HCT116 (cell line): ENCODE data around the gene PTCHD4. TPM values are rescaled to one million over a fixed set of nuclear protein-coding genes. Genes with fewer than 3 reads are reported as not detected.

Experiments
- ATAC-seq: fragments of 200-7000 bp; cut with Tn5 transposase; 2 replicates; pipeline ENCODE4 v1.9.1; 2020; ENCODE audit warnings: mild to moderate bottlenecking, moderate library complexity
- BruUV-seq: library from RNA; stranded (reverse); fragments of 400-500 nt; replicated peaks from 2 replicates; lab custom pipeline; 2021; lab: Mats Ljungman, UMichigan
- CTCF ChIA-PET: fragments of 300-600 bp; sonication (Branson Sonifier 250); formaldehyde crosslinking; loops from one replicate; lab custom pipeline; 2021; ENCODE audit warnings: antibody characterized with exemption; lab: Charles Lee
- POLR2A ChIA-PET: fragments of 300-600, 350-600 bp; sonication (Branson Sonifier 250); formaldehyde crosslinking; loops from one replicate; lab custom pipeline; 2021; ENCODE audit warnings: antibody characterized with exemption; lab: Charles Lee
- RAD21 ChIA-PET, 2 experiments: fragments of 300-600 bp; sonication (Branson Sonifier 250); formaldehyde crosslinking; loops; one replicate each; lab custom pipeline; 2023; ENCODE audit warnings: low total read pairs in 2 of 2; ENCODE audit not compliant: uncharacterized antibody in 2 of 2, unreplicated experiment in 2 of 2, low non-redundant PET in 1 of 2; lab: Charles Lee
- DNase-seq: peaks from one replicate; pipeline ENCODE4 v3.0.0-alpha.2; 2010; ENCODE audit warnings: low read depth, low spot score
- H2AFZ ChIP-seq: fragments of 200-600 bp; shearing (Covaris generic), sonication (generic); 2 replicates; pipeline ENCODE4 v1.6.1; 2017; ENCODE audit warnings: low read depth, mixed run types, mixed read lengths, antibody characterized with exemption, low read length; ENCODE audit not compliant: poor library complexity, severe bottlenecking
- H3K27ac ChIP-seq: 2 replicates; pipeline ENCODE4 v1.5.1; 2012; ENCODE audit warnings: low read depth, low read length
- H3K27me3 ChIP-seq: fragments of 200-600 bp; sonication (generic); 2 replicates; pipeline ENCODE4 v1.6.1; 2016; ENCODE audit warnings: mixed run types, low read length, mixed read lengths; ENCODE audit not compliant: insufficient read depth
- H3K36me3 ChIP-seq, 2 experiments: fragments of 200-500 bp in 1 of 2; fragments of 200-600 bp in 1 of 2; sonication (Bioruptor generic) in 1 of 2; sonication (generic) in 1 of 2; 2 replicates each; pipeline versions ENCODE4 v1.5.1 to v1.6.1; 2014 to 2016; ENCODE audit warnings: low read length in 2 of 2, inconsistent platforms in 1 of 2, mixed read lengths in 1 of 2, mixed run types in 1 of 2; ENCODE audit not compliant: insufficient read depth in 2 of 2, control insufficient read depth in 1 of 2
- H3K4me1 ChIP-seq, 2 experiments: fragments of 200-600 bp in 1 of 2; sonication (generic) in 1 of 2; 2 replicates each; pipeline versions ENCODE4 v1.5.1 to v1.6.1; 2012 to 2017; ENCODE audit warnings: low read length in 2 of 2, inconsistent platforms in 1 of 2, mild to moderate bottlenecking in 1 of 2, mixed read lengths in 1 of 2, mixed run types in 1 of 2, moderate library complexity in 1 of 2; ENCODE audit not compliant: insufficient read depth in 2 of 2, control insufficient read depth in 1 of 2
- H3K4me2 ChIP-seq: fragments of 200-600 bp; sonication (generic); 2 replicates; pipeline ENCODE4 v1.6.1; 2017; ENCODE audit warnings: mixed run types, low read length, mixed read lengths
- H3K4me3 ChIP-seq, 2 experiments: fragments of 200-600 bp in 1 of 2; sonication (generic) in 1 of 2; replicated peaks in 1 of 2; 2 replicates each; pipeline ENCODE4 v1.5.1; 2011 to 2016; ENCODE audit warnings: low read length in 2 of 2, control low read depth in 1 of 2, low read depth in 1 of 2, mild to moderate bottlenecking in 1 of 2, mixed read lengths in 1 of 2, mixed run types in 1 of 2
- H3K79me2 ChIP-seq: fragments of 200-600 bp; sonication (generic); 2 replicates; pipeline ENCODE4 v1.6.1; 2017; ENCODE audit warnings: mild to moderate bottlenecking, mixed run types, low read length, moderate library complexity, mixed read lengths; ENCODE audit not compliant: insufficient read depth
- H3K9ac ChIP-seq: fragments of 200-600 bp; sonication (generic); 2 replicates; pipeline ENCODE4 v1.6.1; 2016; ENCODE audit warnings: low read length, mixed read lengths
- H3K9me2 ChIP-seq: fragments of 200-600 bp; sonication (generic), shearing (Covaris generic); 2 replicates; pipeline ENCODE4 v1.6.1; 2017; ENCODE audit warnings: mixed run types, mild to moderate bottlenecking, moderate library complexity; ENCODE audit not compliant: insufficient read depth
- H3K9me3 ChIP-seq, 2 experiments: fragments of 200-500 bp in 1 of 2; fragments of 200-600 bp in 1 of 2; sonication (Bioruptor generic) in 1 of 2; sonication (generic) in 1 of 2; 2 replicates each; pipeline ENCODE4 v1.6.1; 2014 to 2017; ENCODE audit warnings: low read length in 2 of 2, mixed read lengths in 2 of 2, inconsistent platforms in 1 of 2, low read depth in 1 of 2, mild to moderate bottlenecking in 1 of 2, mixed run types in 1 of 2, moderate library complexity in 1 of 2; ENCODE audit not compliant: control insufficient read depth in 1 of 2, insufficient read depth in 1 of 2
- H4K20me1 ChIP-seq: fragments of 200-600 bp; sonication (generic), shearing (Covaris generic); 2 replicates; pipeline ENCODE4 v1.6.1; 2017; ENCODE audit warnings: mixed run types, mild to moderate bottlenecking, moderate library complexity; ENCODE audit not compliant: insufficient read depth
- CBX3 ChIP-seq: IDR thresholded peaks from 2 replicates; pipeline ENCODE4 v1.6.1; 2012; ENCODE audit warnings: low read depth
- CEBPB ChIP-seq: IDR thresholded peaks from 2 replicates; pipeline ENCODE4 v1.6.1; 2012; ENCODE audit warnings: low read depth
- EZH2 ChIP-seq: fragments of 200-600 bp; sonication (generic); IDR thresholded peaks from 2 replicates; pipeline ENCODE4 v1.6.1; 2017; ENCODE audit warnings: antibody characterized with exemption, mixed run types
- EZH2phosphoT487 ChIP-seq: fragments of 200-600 bp; IDR thresholded peaks from 2 replicates; pipeline ENCODE4 v1.6.1; 2018; ENCODE audit warnings: antibody characterized with exemption, borderline replicate concordance
- FOSL1 ChIP-seq: IDR thresholded peaks from 2 replicates; pipeline ENCODE4 v1.6.1; 2012; ENCODE audit warnings: low read depth
- POLR2A ChIP-seq: IDR thresholded peaks from 2 replicates; pipeline ENCODE4 v1.7.0; 2011; ENCODE audit warnings: borderline replicate concordance; ENCODE audit not compliant: insufficient read depth, insufficient read length; ENCODE audit errors: extremely low read depth
- RAD21 ChIP-seq: IDR thresholded peaks from 2 replicates; pipeline ENCODE4 v1.6.1; 2012; ENCODE audit warnings: low read depth, mild to moderate bottlenecking
- SP1 ChIP-seq: IDR thresholded peaks from 2 replicates; pipeline ENCODE4 v1.6.1; 2012; ENCODE audit warnings: low read depth
- SRF ChIP-seq: IDR thresholded peaks from 2 replicates; pipeline ENCODE4 v1.6.1; 2012; ENCODE audit warnings: low read depth
- YY1 ChIP-seq: IDR thresholded peaks from 2 replicates; pipeline ENCODE4 v1.6.1; 2011; ENCODE audit warnings: low read length, low read depth, moderate library complexity, mild to moderate bottlenecking; ENCODE audit not compliant: insufficient replicate concordance; ENCODE audit errors: extremely low read depth
- ZFX ChIP-seq: fragments of 450-650 bp; IDR thresholded peaks from 2 replicates; pipeline ENCODE4 v1.6.1; 2017
- ZNF274 ChIP-seq: fragments of 200-500 bp; sonication (Bioruptor generic); IDR thresholded peaks from 2 replicates; pipeline ENCODE4 v1.6.1; 2014; ENCODE audit warnings: mild to moderate bottlenecking, low read depth, low read length, inconsistent platforms
- intact Hi-C: fragments of 100-400 bp; cut with micrococcal nuclease; formaldehyde crosslinking; loops from 2 replicates; pipeline ENCODE4 v1.10.0; 2022
- total RNA-seq: library from RNA; stranded (reverse); gene quantifications from one replicate; pipeline ENCODE4 v1.2.1, GENCODE V29; 2021; ENCODE audit not compliant: unreplicated experiment
- TF ChIP-seq, protein P1 (sequence below): IDR thresholded peaks from 2 replicates; pipeline ENCODE4 v1.6.1; 2012; ENCODE audit warnings: low read depth
- TF ChIP-seq, protein P2 (sequence below), 3 experiments: fragments of 200-600 bp in 1 of 3; sonication (generic) in 1 of 3; IDR thresholded peaks in 2 of 3; conservative IDR thresholded peaks in 1 of 3; 2 replicates each; pipeline ENCODE4 v1.5.1; 2012 to 2017; ENCODE audit warnings: low read depth in 2 of 3, low read length in 2 of 3, antibody characterized with exemption in 1 of 3, borderline replicate concordance in 1 of 3, control low read depth in 1 of 3, mild to moderate bottlenecking in 1 of 3, mixed read lengths in 1 of 3, mixed run types in 1 of 3, moderate library complexity in 1 of 3; ENCODE audit not compliant: insufficient read depth in 1 of 3

PTCHD4 gene
- total RNA-seq, 1 experiment from 2014 or later = 1.1 TPM

DNA sequence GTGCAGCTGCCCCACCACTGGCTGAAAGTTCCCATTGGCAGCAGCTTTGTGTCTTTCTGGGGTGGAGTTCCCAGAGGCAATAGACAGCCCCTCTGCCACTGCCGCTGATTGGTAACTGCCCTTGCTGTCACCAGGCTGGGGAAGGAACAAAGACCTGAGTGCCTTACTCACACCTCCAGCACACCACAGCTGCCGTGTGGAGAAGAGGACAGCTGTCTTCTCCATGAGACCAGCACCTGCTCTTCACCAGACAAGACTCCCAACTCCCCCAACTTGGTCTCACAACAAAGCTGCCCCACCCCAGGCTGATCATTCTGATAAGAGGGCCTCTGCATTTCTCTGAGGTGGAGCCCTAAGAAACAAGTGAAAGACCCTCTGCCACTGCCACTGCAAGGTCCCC, 39.7 kb upstream of the PTCHD4 start:
- no peaks in the 10 kb centered on the region for H3K27me3 ChIP-seq
- H3K9me2 ChIP-seq = no peaks in the 10 kb centered on the region
- ATAC-seq = no peak
- TF ChIP-seq ZFX = no peak
- no peak for TF ChIP-seq POLR2A
- TF ChIP-seq FOSL1 = no peak
- TF ChIP-seq SRF = no peak
- intact Hi-C loops = no loop called here
- ChIA-PET CTCF (no interaction called here), POLR2A (no interaction called here), RAD21 (no interaction called here)
- no peak overlapping the region for H3K4me3 ChIP-seq
- no peak overlapping the region for H3K27ac ChIP-seq
- H3K4me2 ChIP-seq = no peak overlapping the region
- H3K9me3 ChIP-seq = no peaks in the 10 kb centered on the region
- H3K79me2 ChIP-seq = no peaks in the 10 kb centered on the region
- no TSS peak for BruUV-seq
- no peak overlapping the region for H3K9ac ChIP-seq
- no peak for DNase-seq
- no peaks in the 10 kb centered on the region for H3K36me3 ChIP-seq
- H4K20me1 ChIP-seq = no peaks in the 10 kb centered on the region; the same call in 1 of the 2 replicates
- no peak overlapping the region for H2AFZ ChIP-seq
- no peaks in the 10 kb centered on the region for H3K4me1 ChIP-seq

DNA sequence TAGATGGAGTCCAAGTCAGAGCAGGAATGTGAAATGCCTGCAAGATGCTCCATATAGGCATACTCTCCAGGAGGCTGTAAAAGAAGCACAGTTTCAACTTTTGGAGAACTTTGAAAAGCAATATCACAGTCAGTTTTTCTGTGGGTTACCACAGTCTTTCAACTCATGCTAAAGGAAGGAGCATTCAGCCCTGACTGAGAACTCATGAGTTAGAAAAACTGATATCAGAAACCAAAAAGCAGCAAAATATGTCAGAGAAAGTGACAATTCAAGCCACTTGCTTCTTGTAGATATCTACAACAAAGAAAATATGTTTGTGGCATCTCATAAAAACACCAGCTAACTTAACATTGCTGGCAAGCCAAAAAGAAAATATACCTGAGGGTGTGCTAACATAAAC, 36.1 kb upstream of the PTCHD4 start:
- CTCF ChIA-PET = no interaction called here
- no TSS peak for BruUV-seq

More for the DNA sequence above, 36.1 kb upstream of the PTCHD4 start:
- DNase-seq (no peak), ATAC-seq (no peak)
- no peak overlapping the region for H3K4me2 ChIP-seq
- H3K4me3 ChIP-seq = no peak overlapping the region
- POLR2A ChIA-PET = interaction anchor here (0.7 kb wide), 1 partner anchor 83 kb away, joined by 3 read pairs; no protein-coding TSS in a partner anchor
- intact Hi-C loops = no loop called here
- no peak overlapping the region for H3K27ac ChIP-seq
- H3K4me1 ChIP-seq = no peaks in the 10 kb centered on the region
- TF ChIP-seq, protein P1, sequence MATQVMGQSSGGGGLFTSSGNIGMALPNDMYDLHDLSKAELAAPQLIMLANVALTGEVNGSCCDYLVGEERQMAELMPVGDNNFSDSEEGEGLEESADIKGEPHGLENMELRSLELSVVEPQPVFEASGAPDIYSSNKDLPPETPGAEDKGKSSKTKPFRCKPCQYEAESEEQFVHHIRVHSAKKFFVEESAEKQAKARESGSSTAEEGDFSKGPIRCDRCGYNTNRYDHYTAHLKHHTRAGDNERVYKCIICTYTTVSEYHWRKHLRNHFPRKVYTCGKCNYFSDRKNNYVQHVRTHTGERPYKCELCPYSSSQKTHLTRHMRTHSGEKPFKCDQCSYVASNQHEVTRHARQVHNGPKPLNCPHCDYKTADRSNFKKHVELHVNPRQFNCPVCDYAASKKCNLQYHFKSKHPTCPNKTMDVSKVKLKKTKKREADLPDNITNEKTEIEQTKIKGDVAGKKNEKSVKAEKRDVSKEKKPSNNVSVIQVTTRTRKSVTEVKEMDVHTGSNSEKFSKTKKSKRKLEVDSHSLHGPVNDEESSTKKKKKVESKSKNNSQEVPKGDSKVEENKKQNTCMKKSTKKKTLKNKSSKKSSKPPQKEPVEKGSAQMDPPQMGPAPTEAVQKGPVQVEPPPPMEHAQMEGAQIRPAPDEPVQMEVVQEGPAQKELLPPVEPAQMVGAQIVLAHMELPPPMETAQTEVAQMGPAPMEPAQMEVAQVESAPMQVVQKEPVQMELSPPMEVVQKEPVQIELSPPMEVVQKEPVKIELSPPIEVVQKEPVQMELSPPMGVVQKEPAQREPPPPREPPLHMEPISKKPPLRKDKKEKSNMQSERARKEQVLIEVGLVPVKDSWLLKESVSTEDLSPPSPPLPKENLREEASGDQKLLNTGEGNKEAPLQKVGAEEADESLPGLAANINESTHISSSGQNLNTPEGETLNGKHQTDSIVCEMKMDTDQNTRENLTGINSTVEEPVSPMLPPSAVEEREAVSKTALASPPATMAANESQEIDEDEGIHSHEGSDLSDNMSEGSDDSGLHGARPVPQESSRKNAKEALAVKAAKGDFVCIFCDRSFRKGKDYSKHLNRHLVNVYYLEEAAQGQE = no peak
- no peak for TF ChIP-seq FOSL1
- no peak for TF ChIP-seq ZNF274
- TF ChIP-seq CEBPB = no peak
- TF ChIP-seq SRF = no peak
- no peak for TF ChIP-seq SP1
- no peak for TF ChIP-seq RAD21
- no peak for TF ChIP-seq EZH2
- TF ChIP-seq, protein P2, sequence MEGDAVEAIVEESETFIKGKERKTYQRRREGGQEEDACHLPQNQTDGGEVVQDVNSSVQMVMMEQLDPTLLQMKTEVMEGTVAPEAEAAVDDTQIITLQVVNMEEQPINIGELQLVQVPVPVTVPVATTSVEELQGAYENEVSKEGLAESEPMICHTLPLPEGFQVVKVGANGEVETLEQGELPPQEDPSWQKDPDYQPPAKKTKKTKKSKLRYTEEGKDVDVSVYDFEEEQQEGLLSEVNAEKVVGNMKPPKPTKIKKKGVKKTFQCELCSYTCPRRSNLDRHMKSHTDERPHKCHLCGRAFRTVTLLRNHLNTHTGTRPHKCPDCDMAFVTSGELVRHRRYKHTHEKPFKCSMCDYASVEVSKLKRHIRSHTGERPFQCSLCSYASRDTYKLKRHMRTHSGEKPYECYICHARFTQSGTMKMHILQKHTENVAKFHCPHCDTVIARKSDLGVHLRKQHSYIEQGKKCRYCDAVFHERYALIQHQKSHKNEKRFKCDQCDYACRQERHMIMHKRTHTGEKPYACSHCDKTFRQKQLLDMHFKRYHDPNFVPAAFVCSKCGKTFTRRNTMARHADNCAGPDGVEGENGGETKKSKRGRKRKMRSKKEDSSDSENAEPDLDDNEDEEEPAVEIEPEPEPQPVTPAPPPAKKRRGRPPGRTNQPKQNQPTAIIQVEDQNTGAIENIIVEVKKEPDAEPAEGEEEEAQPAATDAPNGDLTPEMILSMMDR (IDR thresholded peaks at IDR 0.05 in 2 of 3, conservative IDR thresholded peaks at IDR 0.05 in 1 of 3; ENCODE audit: borderline replicate concordance in 1 of 3, insufficient read depth in 1 of 3, low read depth in 2 of 3, low read length in 2 of 3) = no peak
- no peak for TF ChIP-seq YY1
- TF ChIP-seq CBX3 = no peak
- no peak for TF ChIP-seq POLR2A
- no peak for TF ChIP-seq EZH2phosphoT487
- no peaks in the 10 kb centered on the region; the same call in 1 of the 2 replicates for H4K20me1 ChIP-seq
- no peaks in the 10 kb centered on the region for H3K9me3 ChIP-seq
- H3K27me3 ChIP-seq = no peaks in the 10 kb centered on the region
- H3K36me3 ChIP-seq = no peaks in the 10 kb centered on the region
- H3K9me2 ChIP-seq = no peaks in the 10 kb centered on the region
- no peak overlapping the region for H2AFZ ChIP-seq
- H3K79me2 ChIP-seq = no peaks in the 10 kb centered on the region
- no peak overlapping the region for H3K9ac ChIP-seq
- RAD21 ChIA-PET = no interaction called here
